Cardiac fibroblast (primary cell): ENCODE data around the gene MAFG.

Experiments
- DNase-seq, 2 donors: peaks; one replicate each; pipeline versions ENCODE4 v3.0.0 to v3.0.0-alpha.2; 2010; ENCODE audit warnings: low read depth in 2 of 2
- H3K4me3 ChIP-seq, 2 donors: replicated peaks in 1 of 2; 1 replicate in 1 of 2; 2 replicates in 1 of 2; pipeline ENCODE4 v1.5.1; 2011; ENCODE audit warnings: low read depth in 2 of 2, low read length in 2 of 2, mild to moderate bottlenecking in 2 of 2, moderate library complexity in 1 of 2
- CTCF ChIP-seq: IDR thresholded peaks from one replicate; pipeline ENCODE4 v1.5.1; 2011; ENCODE audit warnings: low read depth, mild to moderate bottlenecking, low read length, inconsistent platforms

The MAFG gene

GRCh38 chr17:81930142-81931125 is 2.9 kb upstream of the MAFG start:
- H3K4me3 ChIP-seq, result no peak overlapping the region
- DNase-seq, result no peak
- TF ChIP-seq CTCF, result no peak

- no peak for TF ChIP-seq CTCF
- H3K4me3 ChIP-seq, result no peak overlapping the region
- no peak for DNase-seq
Measured at GRCh38 chr17:81929253-81930141, 2.0 kb upstream of the MAFG start.

- H3K4me3 ChIP-seq, result peak overlapping the region; percentile 42 to 77
- TF ChIP-seq CTCF, result no peak
- DNase-seq, result no peak
Measured at GRCh38 chr17:81928544-81929252, 1.2 kb upstream of the MAFG start.

GRCh38 chr17:81927152-81927652 is 333 bp downstream of the MAFG start:
- H3K4me3 ChIP-seq, result peak overlapping the region; percentile 77 to 87
- no peak for TF ChIP-seq CTCF
- no peak for DNase-seq

- peak overlapping the region; percentile 77 to 87 for H3K4me3 ChIP-seq
- TF ChIP-seq CTCF, result no peak
- DNase-seq, result peak; percentile 71 to 90
Measured at GRCh38 chr17:81926451-81927151, 934 bp downstream of the MAFG start.
